GM19099 (cell line): ENCODE data around the gene SKIDA1.

ENCODE experiments used
- POLR2A ChIP-seq: IDR thresholded peaks from 3 replicates; pipeline ENCODE4 v1.6.1; 2011; ENCODE audit warnings: low read depth; ENCODE audit not compliant: insufficient read length; ENCODE audit errors: extremely low read depth

The SKIDA1 gene

DNA sequence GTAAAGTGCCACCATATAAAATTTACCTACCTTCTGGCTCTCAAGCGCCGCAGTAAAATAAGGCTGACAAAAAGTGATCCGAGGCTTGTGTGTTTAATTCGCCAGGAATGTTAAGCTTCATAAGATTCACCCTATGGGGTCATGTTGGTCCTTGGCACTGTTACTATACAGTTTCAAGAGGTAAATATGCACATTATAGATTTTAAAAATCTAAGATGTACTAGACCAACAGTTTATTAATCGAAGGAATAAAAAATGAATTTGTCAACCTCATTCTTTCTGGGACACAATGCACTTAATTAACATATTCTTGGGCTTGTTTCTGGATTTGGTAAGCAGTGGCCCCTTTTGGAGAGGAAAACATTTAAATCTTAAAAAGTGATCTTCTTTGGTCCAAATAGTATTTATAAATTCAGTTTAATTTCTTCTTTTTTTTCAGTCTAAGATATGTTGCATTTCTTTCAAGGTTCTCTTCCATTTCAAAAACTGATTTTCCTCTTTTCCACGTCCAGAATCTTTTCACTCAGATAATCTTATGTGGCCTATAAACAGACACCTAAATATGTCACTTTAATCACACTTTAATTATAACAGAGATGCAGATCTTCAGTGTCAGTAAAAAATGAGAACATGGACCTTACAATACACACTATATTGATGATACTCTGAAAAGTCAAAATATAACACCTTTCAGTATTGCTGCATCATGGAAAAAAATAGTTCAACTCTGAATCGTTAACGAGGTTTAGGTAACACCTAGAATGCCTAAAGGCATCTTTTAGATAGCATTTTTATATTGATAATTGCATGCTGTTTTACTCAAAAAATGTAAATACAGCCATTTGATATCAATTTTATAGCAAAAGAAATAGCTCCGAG is 3.8 kb upstream of the SKIDA1 start:
- no peak for TF ChIP-seq POLR2A

DNA sequence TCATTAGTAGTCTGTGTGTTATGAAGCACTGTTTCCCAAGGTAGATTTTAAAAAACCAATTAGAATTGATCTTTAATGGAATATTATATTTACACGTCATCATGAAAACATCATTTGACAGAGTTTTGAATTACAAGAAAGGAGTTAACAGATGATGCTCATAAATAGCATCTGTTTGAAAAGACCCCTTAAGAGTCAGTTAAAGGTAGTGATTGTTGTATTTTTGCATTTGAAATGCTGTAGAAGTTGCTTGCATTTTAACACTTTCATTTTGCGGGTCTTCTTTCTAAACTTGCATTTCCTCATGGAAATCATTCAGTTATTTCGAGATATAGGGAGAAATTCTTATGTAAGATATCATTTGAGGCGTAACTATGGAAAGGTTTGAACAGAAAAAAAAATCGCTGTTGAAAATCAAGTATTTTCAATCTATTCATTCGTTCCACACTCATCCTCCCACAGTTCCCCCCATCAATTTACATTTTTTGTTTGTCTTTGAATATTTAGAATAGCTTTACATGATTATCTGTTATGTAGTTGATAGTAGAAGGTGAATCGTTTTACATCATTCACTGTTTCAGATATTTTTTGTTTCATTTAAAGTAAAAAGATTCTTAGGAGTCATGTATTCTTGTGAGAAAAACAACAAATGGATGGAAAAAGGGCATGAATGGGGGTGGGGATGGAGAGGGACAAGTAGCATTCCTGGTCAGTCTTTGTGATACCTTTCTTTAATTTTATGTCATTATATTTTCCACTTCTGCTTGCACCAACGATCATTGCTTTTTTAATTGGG is 3.0 kb upstream of the SKIDA1 start:
- no peak for TF ChIP-seq POLR2A

DNA sequence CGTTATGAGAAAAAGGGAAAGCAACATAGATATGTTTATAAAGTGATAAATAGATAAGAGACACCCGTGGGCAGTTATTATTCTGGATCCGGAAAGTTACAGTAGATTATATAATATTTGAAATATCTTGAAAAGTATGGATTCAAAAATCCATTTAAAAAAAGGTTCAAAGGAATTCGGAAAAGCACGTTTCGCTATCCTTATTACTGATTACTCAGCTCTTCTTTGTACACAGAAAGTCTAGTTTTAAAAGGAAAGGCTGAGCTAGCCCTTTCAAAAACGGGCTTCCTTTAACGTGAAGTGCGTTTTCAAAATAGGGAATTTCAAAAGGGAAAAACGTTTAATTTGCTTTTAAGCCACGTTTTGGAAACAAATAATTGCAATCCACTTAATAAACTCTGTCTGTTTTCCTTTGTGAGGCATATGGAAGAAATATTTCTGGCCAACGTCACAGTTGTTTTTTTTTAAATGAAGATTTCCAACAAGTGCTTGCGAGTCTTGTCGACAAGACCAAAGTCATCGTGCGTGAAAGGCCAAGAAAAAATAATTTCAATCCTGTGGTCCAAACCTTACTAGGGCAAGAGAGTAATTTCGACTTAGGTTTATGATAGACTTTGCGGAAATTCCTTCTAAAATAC is 2.2 kb upstream of the SKIDA1 start:
- no peak for TF ChIP-seq POLR2A

DNA sequence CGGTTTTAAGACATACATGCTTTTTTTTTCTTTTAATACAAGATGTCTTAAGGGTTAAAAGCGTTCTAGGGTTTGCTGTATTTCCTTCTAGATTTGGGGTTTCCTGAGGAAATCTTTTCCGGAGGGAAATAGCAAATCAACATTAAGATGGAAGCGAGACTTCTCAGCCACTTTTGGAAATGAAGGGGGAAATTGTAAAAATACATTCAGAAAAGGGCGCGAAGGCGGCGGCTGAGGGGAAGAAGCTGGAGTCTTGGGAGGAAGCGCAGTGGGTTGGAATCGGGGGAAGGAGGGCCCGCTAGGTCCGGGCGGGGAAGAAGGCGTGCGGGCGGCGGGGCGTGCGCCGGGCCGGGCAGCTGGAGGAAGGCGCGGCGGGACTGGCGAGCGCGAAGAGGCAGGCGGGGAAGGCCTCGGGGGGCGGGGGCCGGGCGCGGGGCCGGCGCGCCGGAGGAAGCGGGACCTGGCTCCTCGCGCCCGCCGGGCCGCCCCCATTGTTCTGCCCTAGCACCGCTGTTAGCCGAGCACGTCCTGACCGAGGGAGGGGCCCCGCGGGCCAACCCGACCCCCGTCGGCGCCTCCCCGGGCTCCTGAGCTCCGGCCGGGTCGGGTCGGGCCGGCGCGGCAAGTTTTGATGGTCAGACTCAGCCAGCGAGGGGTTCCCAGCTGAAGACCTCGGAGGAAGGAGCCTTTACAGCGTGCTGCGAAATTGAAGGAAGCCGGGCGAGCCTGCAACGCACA is 1.5 kb upstream of the SKIDA1 start:
- peak; percentile 52 for TF ChIP-seq POLR2A

DNA sequence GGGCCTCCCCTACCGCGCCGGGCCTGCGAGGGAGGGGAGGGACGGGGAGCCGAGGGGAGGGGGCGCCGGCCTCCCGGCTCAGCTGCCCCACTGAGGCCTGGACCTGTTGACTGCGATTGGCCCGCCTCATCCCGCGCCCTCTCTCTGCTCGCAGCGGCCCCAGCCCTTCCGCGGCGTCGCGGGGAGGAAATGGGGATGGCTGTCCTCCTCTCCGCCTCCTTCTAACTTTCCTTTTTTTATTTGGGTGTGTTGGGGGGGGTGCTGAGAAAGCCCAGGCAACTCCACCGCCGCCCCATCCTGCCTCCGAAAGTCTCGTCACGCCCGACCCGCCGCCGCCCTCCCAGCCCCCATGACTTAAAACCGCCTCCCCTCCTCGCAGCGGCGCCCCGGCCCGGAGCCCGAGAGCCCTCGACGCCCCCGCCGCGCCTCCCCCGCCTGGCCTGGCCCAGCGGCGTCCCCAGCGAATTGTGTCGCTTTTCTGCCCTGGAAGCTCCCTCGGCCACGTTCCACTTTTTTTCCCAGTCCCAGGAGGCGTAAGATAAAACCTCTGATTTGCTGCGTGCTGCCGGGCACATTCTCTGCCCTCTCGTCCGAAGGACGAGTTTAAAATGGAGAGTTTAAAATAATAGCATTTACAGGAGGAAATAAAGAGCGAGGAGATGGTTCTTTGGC is 842 bp upstream of the SKIDA1 start:
- TF ChIP-seq POLR2A, result peak; percentile 54

DNA sequence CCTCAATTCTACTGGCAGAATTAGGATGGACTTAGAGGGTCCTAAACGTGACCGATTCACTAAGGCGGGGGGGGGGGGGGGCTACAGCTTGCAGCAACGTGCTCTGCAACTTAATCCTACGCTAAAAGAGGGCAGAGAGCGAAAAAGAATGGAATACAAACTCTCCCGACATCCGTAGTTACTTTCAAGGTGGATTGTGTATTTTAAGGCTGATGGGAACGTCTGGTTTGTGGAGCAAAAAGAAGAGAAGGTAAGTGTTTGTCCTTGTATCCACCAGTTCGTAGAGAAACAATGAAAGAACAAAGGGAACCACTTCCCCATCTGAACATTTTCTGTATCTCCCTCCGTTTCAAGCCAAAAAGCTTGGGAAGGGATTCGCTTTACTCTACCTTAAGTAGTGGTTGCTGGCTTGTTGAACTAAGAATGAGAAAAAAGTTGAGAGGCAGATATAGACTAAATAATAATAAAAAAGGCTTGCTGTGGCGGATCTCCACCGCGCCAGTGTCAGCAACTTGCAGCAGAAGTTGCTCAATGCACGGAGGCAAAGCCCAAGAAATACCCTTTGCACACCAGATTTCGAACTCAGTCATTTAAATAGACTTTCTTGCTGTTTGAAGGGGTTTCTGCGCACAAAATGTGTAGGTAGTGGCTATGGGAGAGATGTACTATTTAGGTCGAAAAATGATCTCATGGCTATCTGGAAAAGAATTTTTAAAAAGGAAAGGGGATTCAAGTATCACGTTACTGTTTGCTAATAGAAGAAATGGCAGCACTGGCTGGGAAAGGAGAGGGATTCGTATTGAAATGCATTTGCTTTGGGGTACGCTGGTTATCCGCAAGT is 736 bp downstream of the SKIDA1 start:
- TF ChIP-seq POLR2A, result no peak

DNA sequence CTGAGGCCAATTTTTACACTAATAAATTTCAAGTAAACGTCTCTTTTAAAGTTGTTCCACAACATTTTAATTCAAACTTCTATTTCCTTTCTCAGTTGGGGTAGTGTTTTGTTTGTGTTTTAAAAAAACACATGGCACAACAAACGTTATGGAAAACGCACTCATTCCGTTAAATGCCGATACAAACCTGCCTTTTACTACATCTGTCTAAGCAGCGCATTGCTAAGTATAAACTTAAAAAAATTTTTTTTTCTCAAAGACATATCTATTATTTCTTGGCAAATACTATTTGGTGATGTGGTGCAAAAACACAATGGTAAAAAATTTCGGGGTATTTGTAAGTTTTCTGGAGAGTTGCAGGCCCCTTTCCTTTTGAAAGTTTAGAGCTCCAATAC is 1.4 kb downstream of the SKIDA1 start:
- TF ChIP-seq POLR2A, result no peak

DNA sequence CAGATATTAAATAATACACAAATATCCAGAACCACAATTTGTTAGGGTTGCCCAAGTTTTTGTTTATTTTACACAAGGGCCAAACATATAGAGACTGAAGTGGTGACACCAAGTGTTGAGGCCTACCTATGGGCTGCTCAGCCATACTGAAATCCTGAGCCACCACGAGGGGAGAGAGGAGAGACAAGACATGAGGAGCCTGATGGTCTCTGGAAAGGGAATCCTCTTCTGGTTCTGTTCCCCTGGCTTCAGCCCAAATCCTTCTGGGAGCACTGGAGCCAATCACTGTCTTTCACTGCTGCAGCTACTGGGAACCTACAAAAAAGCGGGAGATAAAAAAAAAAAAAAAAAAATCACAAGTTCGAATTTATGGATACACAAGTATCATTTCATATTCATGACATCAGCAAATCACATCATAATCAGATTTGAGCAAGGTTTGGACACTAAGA is 1.9 kb downstream of the SKIDA1 start:
- no peak for TF ChIP-seq POLR2A

DNA sequence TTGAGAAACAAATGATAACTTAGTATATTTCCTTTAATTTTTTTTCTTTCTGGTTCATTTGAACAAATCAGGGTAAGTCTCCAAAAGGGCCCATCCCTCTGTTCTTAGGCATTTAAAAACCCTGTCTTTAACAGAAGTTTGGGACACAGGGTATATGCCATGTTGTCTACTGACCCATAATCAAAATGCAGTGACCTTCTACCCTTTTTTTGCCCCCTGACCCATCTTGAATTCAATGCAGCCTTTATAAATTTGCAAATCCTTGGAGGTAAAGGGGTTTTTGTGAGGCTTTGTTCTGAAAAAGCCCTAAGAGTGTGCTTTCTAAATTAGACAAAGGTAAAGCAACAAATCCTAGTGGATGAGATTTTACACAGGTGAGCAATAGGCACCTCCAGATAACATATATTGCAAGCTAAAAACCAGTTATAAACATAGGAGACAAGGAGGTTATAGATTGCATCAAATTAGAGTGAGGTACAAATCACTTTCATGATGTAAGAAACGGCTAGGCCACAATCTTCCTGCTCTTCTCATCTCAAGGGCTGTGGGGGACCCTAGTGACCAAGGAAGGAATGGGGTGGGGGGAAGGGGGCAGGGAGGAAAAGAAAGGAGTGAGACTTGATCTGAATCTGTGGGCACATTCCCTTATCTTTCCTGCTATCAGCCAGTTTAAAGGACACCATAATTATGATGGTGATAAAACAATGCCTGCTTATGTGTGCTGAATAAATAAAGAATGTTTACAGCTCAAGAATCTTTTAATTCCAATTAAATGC is 2.7 kb downstream of the SKIDA1 start:
- TF ChIP-seq POLR2A, result no peak

DNA sequence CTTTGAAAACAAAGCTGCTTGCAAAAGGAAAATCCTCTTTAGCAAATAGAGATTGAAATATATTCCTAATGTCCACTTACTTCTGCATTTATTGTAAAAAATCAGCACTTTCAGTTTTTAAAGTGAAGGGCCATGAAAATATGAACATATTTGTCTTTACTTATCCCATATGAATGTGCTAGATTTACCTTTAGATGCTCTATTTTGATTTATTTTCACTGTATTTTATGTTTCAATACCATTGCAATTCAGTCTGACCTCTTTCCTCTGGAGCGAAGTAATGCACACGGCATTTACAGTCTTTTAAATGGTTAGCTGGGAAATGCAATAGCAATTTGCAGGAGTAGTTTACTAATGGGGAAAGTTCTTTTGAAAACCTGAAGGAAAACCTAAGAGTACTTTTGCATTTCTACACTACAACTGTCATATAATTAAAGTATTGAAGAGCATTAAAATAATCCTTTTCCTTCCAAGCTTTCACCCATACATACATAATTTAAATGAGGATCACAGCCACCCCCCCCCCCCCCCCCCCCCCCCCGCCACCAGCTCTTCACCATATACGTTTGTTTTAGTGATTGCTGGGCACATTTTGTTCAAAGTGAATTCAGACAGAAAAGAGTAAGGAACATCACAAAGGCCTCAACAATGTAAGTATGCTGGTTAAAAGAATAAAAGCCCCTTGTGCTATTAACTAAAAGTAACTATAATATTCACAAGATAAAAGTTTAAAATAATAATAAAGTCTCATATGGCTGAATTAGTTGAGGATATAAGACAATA is 3.5 kb downstream of the SKIDA1 start:
- TF ChIP-seq POLR2A, result no peak

DNA sequence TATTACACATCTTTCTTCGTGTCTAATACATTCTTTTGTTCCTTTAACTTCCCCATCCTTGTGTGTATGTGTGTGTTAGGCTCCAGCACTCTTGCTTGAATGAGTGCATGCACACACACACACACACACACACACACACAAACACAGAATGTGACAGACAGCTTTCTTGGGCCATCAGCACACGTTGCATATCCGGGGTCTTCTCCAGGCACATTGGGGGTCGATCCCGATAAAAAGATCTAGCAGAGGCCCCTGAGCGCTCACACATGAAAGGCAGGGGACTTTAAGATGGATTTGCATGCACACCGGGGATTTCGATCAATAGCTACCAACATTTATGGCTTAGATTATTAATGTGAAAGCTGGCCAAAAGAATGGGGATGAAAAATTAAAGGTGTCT is 4.5 kb downstream of the SKIDA1 start:
- TF ChIP-seq POLR2A, result no peak

DNA sequence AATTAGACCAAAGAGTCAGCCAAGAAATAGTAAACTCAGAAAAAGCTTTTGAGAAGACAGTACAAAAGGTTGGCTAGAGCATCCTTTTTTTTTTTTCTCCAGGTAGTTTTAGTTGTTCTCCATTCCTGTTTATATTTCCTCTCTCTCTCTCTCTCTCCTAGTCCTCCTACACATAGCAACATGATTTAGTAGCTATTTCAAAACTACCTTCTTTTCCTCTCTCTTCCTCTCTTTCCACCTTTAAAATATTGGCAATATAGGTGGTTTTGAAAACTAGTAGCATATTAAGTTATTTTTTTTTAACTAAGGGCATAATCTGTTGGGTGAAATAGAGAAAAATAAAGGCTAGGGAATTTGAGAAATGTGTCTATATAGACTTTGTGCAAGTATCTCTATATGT is 5.0 kb downstream of the SKIDA1 start:
- TF ChIP-seq POLR2A, result no peak
